ENCODE data around the gene TFF2.

- TF ChIP-seq TAF1 (IDR thresholded peaks at IDR 0.05; ENCODE audit: low read depth) (no peak), CEBPB (IDR thresholded peaks at IDR 0.05) (no peak), TEAD4 (IDR thresholded peaks at IDR 0.05) (no peak), YY1 (IDR thresholded peaks at IDR 0.05; ENCODE audit: low read depth) (no peak), CREB1 (IDR thresholded peaks at IDR 0.05; ENCODE audit: low read depth) (no peak), FOXM1 (IDR thresholded peaks at IDR 0.05; ENCODE audit: borderline replicate concordance, low read depth) (no peak)
- TF ChIP-seq, protein P1, sequence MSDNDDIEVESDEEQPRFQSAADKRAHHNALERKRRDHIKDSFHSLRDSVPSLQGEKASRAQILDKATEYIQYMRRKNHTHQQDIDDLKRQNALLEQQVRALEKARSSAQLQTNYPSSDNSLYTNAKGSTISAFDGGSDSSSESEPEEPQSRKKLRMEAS (IDR thresholded peaks at IDR 0.05), result no peak
Observed at GRCh38 chr21:42377211-42377950, 26.6 kb upstream of the TFF2 start.

Data from Ishikawa (cell line).